ENCODE data around the gene MALRD1.

DNA sequence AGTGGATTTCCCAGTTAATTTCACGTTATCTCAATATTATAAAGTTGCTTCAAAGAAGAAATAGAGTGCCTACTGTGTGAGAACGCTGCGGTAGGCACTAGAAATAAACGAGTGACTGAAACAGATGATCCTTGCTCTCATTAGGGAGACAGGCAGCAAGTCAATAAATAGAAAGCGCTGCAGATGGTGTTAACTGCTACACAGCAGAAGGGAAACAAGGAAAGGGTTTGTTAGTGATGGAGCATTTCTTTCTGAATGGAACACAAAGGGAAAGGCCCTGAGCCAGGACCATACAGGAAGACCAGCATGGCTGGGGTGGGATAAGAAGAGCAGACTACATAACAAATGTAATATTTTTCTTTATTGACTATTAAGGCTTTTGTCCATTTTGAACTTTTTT, 235.2 kb downstream of the MALRD1 start:
- TF ChIP-seq POLR2AphosphoS5 (IDR thresholded peaks at IDR 0.05): no peak
- no peak for TF ChIP-seq POLR2A (IDR thresholded peaks at IDR 0.05; ENCODE audit: low read depth)
